GM20431 (cell line): Measurements from ENCODE around the gene KCTD11.

Source experiments
- in situ Hi-C: fragments of 300-500 bp; cut with MseI, MboI; formaldehyde crosslinking; loops from one replicate; pipeline ENCODE4 v1.15.0; 2020; ENCODE audit warnings: low sequenced_read_pairs; ENCODE audit not compliant: unreplicated experiment

Gene KCTD11

GRCh38 chr17:7351665-7352502 is at the start of gene KCTD11:
TSS of gene KCTD11 (plus strand) at chr17:7352162.
- in situ Hi-C loops, result no loop called here

DNA sequence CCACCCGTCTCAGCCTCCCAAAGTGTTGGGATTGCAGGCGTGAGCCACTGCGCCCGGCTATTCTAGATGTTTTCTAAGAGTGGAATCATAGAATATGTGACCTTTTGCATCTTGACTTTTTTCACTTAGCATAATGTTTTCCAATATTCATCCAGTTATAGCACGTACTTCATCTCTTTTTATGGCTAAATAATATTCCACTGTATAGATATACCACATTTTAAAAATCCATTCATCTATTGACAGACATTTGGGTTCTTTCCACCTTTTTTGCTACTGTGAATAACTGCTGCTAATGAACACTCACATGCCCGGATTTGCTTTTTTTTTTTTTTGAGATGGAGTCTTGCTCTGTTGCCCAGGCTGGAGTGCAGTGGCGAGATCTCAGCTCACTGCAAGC is 47.8 kb upstream of the KCTD11 start:
- in situ Hi-C loops, result no loop called here

GRCh38 chr17:7306911-7307685 is 44.9 kb upstream of the KCTD11 start, which contains the start of gene EIF5A:
TSS of gene EIF5A (plus strand) at chr17:7307628. CDS start at chr17:7309636, 2,008 bp downstream.
- in situ Hi-C loops, result no loop called here

DNA sequence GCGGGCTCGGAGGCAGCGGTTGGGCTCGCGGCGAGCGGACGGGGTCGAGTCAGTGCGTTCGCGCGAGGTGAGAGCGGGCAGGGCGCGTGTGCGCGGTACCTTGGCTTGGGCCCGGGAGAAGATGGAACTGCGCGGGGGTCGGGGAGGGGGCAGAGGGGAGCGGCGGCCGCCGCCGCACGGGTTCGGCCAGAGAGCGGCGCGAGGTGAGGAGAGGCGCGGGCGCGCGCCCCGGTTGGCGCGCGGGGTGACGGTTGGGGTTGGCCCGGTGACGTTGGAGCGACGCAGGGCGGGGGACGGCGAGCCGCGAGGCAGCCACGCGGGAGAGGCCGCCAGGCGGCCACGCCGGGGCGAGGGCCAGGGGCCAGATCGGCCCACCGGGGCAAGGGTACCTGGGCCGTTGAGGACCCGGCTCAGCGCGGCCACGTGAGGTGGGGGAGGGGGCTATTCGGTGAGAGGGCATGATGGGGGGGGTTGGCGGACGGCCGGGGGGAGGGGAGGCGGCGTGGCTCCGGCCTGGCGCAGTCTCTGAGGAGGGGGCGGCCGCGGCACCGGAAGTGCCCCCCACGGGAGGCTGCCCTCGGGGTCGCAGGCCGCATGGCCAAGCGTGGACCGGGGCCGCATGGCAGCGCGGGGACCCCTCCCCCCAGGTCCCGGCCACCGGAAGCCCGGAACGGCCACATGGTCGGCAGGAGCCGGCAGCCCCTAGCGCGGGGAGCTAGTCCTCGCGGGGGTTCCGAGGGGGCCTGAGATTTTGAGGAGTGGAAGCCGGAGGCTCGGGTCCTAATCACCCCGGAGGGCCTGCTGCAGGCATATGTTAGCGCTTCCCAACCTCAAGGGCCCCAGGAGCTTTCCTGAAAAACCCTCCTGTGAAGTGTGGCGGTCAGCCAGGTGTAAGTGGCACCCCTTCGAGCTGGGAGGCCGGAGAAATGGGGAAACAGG is 44.0 kb upstream of the KCTD11 start:
- in situ Hi-C loops, result no loop called here

DNA sequence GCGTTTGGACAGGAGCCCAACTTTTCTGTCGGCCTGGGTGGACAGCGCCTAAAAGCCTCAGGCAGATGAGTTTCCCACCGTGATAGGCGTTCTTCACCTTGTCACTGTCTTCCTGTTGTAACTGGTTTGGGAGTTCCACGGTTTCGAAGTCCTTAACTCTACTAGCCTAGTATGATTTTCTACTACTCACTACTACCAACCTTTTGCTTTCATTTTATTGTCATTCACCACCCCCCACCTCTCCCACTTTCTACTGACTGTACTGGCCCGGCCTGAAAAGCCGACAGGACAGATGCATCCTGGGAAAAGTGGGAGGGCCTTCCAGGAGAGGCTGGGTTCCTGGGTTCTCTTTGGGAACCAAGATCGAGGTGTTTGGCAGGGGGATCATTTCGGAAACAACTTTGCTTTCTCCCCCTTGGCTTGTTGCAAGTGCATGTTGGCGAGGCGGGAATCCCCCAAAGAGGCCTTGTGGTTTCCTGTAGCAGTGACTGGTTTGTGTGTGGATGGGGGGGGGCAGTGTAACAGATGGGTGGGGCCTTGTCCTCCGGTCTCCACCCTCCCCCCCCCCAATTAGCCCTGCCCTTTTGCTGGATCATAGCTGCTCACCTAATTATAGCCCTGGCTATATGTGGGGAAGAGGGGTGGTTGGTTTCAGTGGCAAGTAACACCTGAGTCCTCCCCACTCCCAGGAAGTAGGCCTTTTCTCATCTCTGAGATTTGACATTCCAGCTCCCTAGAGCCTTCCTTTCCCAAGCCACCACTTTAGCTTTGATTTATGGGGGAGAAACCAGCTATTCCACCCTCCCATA is 43.1 kb upstream of the KCTD11 start:
- in situ Hi-C loops, result no loop called here

DNA sequence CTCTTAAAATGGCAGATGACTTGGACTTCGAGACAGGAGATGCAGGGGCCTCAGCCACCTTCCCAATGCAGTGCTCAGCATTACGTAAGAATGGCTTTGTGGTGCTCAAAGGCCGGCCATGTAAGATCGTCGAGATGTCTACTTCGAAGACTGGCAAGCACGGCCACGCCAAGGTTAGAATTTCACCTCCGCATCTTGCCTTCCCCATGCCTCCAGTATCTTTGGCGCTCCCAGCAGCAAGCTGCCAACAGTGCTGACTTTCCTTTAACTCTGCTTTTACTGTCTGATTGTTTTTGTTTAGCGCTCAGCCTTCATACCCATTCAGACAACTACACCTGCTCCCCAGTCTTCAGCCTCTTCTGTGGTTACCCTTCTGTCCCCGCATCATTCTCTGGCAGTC is 42.3 kb upstream of the KCTD11 start:
- in situ Hi-C loops, result no loop called here

GRCh38 chr17:7311110-7311705 is 40.8 kb upstream of the KCTD11 start:
- in situ Hi-C loops, result no loop called here

- in situ Hi-C loops, result no loop called here
Measured at GRCh38 chr17:7312432-7313087, 39.4 kb upstream of the KCTD11 start.

GRCh38 chr17:7313088-7313889 is 38.7 kb upstream of the KCTD11 start:
- in situ Hi-C loops, result no loop called here

DNA sequence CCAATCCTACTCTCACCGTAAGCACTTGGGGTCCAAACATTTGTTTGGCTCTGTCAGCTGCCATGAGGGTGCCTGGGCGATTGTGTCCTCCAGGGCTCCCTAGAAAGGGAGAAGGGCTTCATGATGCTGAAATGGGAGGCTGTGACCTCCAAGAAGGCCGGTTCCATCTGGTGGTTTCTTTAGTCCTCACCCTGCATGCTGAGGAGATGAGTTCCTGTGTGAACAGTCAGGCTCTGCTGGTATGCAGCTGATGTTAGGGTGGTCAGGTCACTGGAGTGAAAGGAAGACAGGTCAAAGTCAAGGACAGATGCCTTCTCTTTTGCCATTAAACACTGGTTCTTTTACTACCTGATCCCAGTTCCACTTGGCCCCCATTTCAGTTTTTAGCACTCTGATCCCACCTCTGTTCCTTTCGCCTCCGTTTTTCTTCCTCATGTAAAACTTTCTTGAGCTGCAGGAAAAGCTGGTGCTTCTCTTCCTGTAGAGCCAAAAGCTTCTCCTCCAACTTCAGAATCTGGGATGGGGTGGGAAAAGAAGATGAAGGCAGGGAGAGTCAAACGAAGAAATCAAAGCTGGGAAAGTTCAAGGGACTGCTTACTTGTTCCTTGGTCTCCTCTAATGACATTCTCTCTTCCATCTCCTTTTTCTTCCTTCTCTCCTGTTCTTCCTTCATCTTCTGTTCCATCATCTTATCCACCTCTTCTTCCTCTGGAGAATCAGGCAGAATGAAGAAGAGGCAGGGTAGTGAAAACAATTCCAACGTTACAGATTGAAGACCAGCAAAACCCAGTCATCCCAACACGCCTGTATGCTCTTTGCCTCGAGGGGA is 37.9 kb upstream of the KCTD11 start:
- in situ Hi-C loops, result no loop called here

DNA sequence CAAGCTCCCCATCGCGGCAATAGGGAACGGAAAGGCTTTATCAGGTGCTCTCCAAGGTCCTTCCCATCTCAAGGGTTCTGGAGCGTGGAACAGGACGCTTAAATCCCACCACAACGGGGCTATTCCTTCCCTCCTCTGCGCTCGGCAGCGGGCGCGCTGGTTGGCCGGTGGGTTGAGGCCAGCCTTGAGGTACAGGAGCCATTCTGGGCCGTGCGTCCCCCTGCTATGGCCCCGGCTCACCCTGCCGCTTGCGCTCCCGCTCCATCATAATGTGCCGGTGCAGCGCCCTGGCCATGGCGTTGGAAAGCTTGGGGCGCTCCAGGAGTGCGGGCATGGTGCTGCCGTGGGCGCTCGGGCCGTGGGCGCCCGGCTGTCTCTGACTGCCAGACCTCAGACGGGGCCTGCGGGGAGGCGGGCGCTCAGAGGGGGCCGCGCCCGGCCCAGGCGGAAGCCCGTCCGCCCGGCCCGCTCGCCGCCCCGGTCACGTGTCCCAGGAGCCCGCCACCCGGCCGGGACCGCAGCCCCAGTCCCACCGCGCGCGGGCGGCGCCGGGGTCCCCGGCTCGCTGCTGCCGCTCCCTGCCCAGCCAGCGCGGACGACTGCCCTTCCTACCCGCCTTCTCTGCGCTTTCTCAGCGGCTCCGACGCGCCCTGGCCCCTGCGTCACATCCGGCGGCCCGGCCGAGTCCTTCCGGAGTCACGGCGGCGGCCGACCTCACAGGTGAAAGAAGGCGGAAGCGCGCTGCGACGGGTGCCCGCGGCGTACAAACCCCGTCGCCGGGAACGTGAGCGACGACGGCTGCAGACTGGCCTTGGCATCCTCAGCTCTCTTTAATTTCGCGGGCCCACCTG is 37.0 kb upstream of the KCTD11 start, which contains the start of gene GPS2:
TSS of gene GPS2 (minus strand) at position 642 of the 851 bp plus-strand sequence. CDS start at position 334, 308 bp downstream.
- in situ Hi-C loops, result no loop called here

GRCh38 chr17:7315570-7316235 is 36.3 kb upstream of the KCTD11 start:
- in situ Hi-C loops, result no loop called here

DNA sequence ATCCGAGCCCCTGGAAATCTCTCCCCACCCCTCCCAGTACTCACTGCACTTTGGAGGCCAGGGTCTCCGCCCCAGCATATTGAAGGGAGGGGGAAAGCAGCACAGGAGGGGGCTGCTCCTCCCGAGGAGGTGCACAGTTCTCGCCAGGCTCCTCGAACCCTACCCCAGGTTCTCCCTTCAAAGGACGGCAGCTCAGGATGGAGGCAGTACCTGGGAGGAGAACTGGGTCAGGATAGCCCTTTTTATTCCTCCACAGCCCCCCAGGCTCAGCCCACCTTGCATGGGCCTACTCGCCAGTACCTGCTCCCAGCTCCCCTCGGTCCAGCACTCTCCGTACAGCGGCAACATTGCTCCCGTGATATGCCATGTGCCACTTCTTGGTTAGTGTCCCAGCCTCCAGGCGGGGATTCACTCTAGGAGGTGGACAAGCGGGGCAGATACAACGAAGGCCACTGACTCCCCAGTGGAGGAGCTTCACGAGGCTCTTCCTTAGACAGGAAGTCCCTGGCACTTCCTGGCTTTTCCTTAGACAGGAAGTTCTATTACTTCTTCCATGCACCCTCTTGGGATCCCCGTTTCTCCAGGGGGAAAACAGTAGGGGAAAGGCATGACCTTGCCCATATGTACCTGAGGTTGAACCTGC is 34.7 kb upstream of the KCTD11 start:
- in situ Hi-C loops, result no loop called here

GRCh38 chr17:7318121-7318860 is 33.7 kb upstream of the KCTD11 start:
- in situ Hi-C loops, result no loop called here
